Stimulated activated CD4-positive, alpha-beta T cell treated with anti-CD3 and anti-CD28 coated beads, Interleukin-4, amount 100 ng/mL, for 48 hours (primary cell): ENCODE measurements around the gene TFAM.

Source experiments
- DNase-seq, 2 donors: peaks; one replicate each; pipeline ENCODE4 v3.0.0-alpha.2; 2020; ENCODE audit warnings: low read depth in 2 of 2

The TFAM gene

GRCh38 chr10:58433066-58433465 is 47.9 kb downstream of the TFAM start:
- no peak for DNase-seq

GRCh38 chr10:58433571-58433970 is 48.4 kb downstream of the TFAM start:
- DNase-seq: no peak

- DNase-seq: peak in 1 of 2 donors; percentile 6
Measured at GRCh38 chr10:58435297-58435985, 50.2 kb downstream of the TFAM start.

GRCh38 chr10:58436071-58436470 is 50.9 kb downstream of the TFAM start:
- DNase-seq: no peak

- no peak for DNase-seq
Measured at GRCh38 chr10:58438340-58438871, 53.2 kb downstream of the TFAM start.

- no peak for DNase-seq
Measured at GRCh38 chr10:58438986-58439385, 53.8 kb downstream of the TFAM start.

- DNase-seq: no peak
Measured at GRCh38 chr10:58439632-58440364, 54.6 kb downstream of the TFAM start.

GRCh38 chr10:58440484-58440883 is 55.3 kb downstream of the TFAM start:
- no peak for DNase-seq

GRCh38 chr10:58444321-58444720 is 59.1 kb downstream of the TFAM start:
- DNase-seq: no peak

- no peak for DNase-seq
Measured at GRCh38 chr10:58444876-58445275, 59.7 kb downstream of the TFAM start.

GRCh38 chr10:58448121-58448935 is 63.1 kb downstream of the TFAM start:
- DNase-seq: no peak
